ENCODE data around the gene OASL. TPM values are rescaled to one million over a fixed set of nuclear protein-coding genes. Genes with fewer than 3 reads are reported as not detected.

Gene OASL
- total and polyA plus RNA-seq, 10 of the 15 experiments (the other 5 are each of a cell fraction or from before 2014, with no cell fraction given) = 2.3 to 9.1 (median 2.7) TPM

- no peak for TF ChIP-seq BCLAF1 (IDR thresholded peaks at IDR 0.05)
- TF ChIP-seq PML (IDR thresholded peaks at IDR 0.05; ENCODE audit: low read length) = no peak
- TF ChIP-seq KAT2A (conservative IDR thresholded peaks at IDR 0.05; ENCODE audit: control insufficient read depth, low read depth, low read length) = no peak
- no peak for TF ChIP-seq SMAD5 (IDR thresholded peaks at IDR 0.05; ENCODE audit: low read depth)
- no peak; the same call in 1 of the 2 replicates for TF ChIP-seq CHD2 (IDR thresholded peaks at IDR 0.05; ENCODE audit: borderline replicate concordance, low read depth, low read length)
- no peak for TF ChIP-seq TCF3 (IDR thresholded peaks at IDR 0.05; ENCODE audit: borderline replicate concordance, insufficient read depth, low read depth, low read length)
- no peak for TF ChIP-seq EP300 (IDR thresholded peaks at IDR 0.05; ENCODE audit: borderline replicate concordance in 1 of 2, control insufficient read depth in 1 of 2, low read depth in 2 of 2, low read length in 2 of 2)
- no peak for TF ChIP-seq CHD4 (IDR thresholded peaks at IDR 0.05)
- TF ChIP-seq ZSCAN29 (IDR thresholded peaks at IDR 0.05) = no peak
- TF ChIP-seq BCL11A (IDR thresholded peaks at IDR 0.05; ENCODE audit: low read depth, low read length) = no peak
- TF ChIP-seq RAD51 (IDR thresholded peaks at IDR 0.05) = no peak
- no peak for TF ChIP-seq CBX5 (IDR thresholded peaks at IDR 0.05; ENCODE audit: low read depth)
- TF ChIP-seq SKIL (IDR thresholded peaks at IDR 0.05; ENCODE audit: low read depth, poor library complexity, severe bottlenecking) = peak; percentile 94
- TF ChIP-seq FOXK2 (IDR thresholded peaks at IDR 0.05) = no peak
- no peak for TF ChIP-seq EZH2 (IDR thresholded peaks at IDR 0.05; ENCODE audit: borderline replicate concordance, control insufficient read depth, low read depth, low read length)
- no peak for TF ChIP-seq JUNB (IDR thresholded peaks at IDR 0.05)
- TF ChIP-seq CBX3 (IDR thresholded peaks at IDR 0.05; ENCODE audit: borderline replicate concordance, low read depth) = no peak
- no peak for TF ChIP-seq ZNF24 (IDR thresholded peaks at IDR 0.05)
- TF ChIP-seq MEF2B (IDR thresholded peaks at IDR 0.05; ENCODE audit: partially characterized antibody, poor library complexity, severe bottlenecking) = no peak
- no peak for TF ChIP-seq ASH2L (IDR thresholded peaks at IDR 0.05; ENCODE audit: borderline replicate concordance, low read depth)
- no peak for TF ChIP-seq TBL1XR1 (IDR thresholded peaks at IDR 0.05; ENCODE audit: low read depth, low read length)
- TF ChIP-seq EGR1 (IDR thresholded peaks at IDR 0.05; ENCODE audit: borderline replicate concordance in 1 of 2, low read depth in 2 of 2, low read length in 2 of 2) = no peak
- TF ChIP-seq E2F4 (IDR thresholded peaks at IDR 0.05; ENCODE audit: low read depth, low read length) = no peak
- TF ChIP-seq BMI1 (IDR thresholded peaks at IDR 0.05; ENCODE audit: borderline replicate concordance) = no peak
- TF ChIP-seq BACH1 (IDR thresholded peaks at IDR 0.05; ENCODE audit: borderline replicate concordance) = 0 out of 2 replicates have a peak, but pooled peaks have one; percentile 28
- TF ChIP-seq PAX5 (IDR thresholded peaks at IDR 0.05; ENCODE audit: borderline replicate concordance, low read depth, low read length) = no peak
Measured at GRCh38 chr12:121038861-121039668, at the start of gene OASL (continued).

All from GM12878 (cell line).